H1 (cell line): Measurements from ENCODE around the gene ST8SIA5. TPM values are rescaled to one million over a fixed set of nuclear protein-coding genes. Genes with fewer than 3 reads are reported as not detected.

Source experiments
- CTCF ChIA-PET: fragments of 300-600 bp; sonication (Branson Sonifier 250); formaldehyde crosslinking; loops from one replicate; lab custom pipeline; 2021; ENCODE audit not compliant: partially characterized antibody; lab: Charles Lee
- POLR2A ChIA-PET: fragments of 300-600 bp; sonication (Branson Sonifier 250); formaldehyde crosslinking; loops from one replicate; lab custom pipeline; 2021; ENCODE audit warnings: inconsistent platforms; ENCODE audit not compliant: partially characterized antibody; lab: Charles Lee
- DNase-seq, 2 experiments: peaks; one replicate each; pipeline versions ENCODE4 v3.0.0 to v3.0.0-alpha.2; 2010 to 2022; ENCODE audit warnings: low spot score in 2 of 2, low read depth in 1 of 2, mixed read lengths in 1 of 2
- FAIRE-seq: peaks from 2 replicates; lab custom pipeline; 2011; peaks lifted over from hg19 to GRCh38; lab: Jason Lieb, UNC
- H2AFZ ChIP-seq: 2 replicates; pipeline ENCODE4 v1.8.1; 2012; ENCODE audit warnings: low read length, inconsistent platforms
- H2AK5ac ChIP-seq: 2 replicates; pipeline ENCODE4 v1.6.1; 2013; ENCODE audit warnings: low read depth, low read length
- H2BK120ac ChIP-seq: replicated peaks from 2 replicates; pipeline ENCODE3; 2013; ENCODE audit warnings: low read depth, low read length, inconsistent platforms
- H2BK12ac ChIP-seq: 2 replicates; pipeline ENCODE4 v1.6.1; 2013; ENCODE audit warnings: low read depth, low read length
- H2BK15ac ChIP-seq: 2 replicates; pipeline ENCODE4 v1.6.1; 2013; ENCODE audit warnings: low read length
- H2BK20ac ChIP-seq: 2 replicates; pipeline ENCODE4 v1.6.1; 2013; ENCODE audit warnings: low read length
- H2BK5ac ChIP-seq: 2 replicates; pipeline ENCODE4 v1.6.1; 2013; ENCODE audit warnings: low read depth, low read length
- H3K14ac ChIP-seq: 2 replicates; pipeline ENCODE4 v1.6.1; 2013; ENCODE audit warnings: inconsistent platforms; ENCODE audit not compliant: insufficient read length
- H3K18ac ChIP-seq: 2 replicates; pipeline ENCODE4 v1.6.1; 2013; ENCODE audit warnings: low read length; ENCODE audit errors: extremely low read depth
- H3K23ac ChIP-seq: 2 replicates; pipeline ENCODE4 v1.6.1; 2013; ENCODE audit warnings: inconsistent platforms; ENCODE audit not compliant: insufficient read length
- H3K23me2 ChIP-seq: 2 replicates; pipeline ENCODE4 v1.6.1; 2013; ENCODE audit warnings: low read depth, low read length
- H3K27ac ChIP-seq: 2 replicates; pipeline ENCODE4 v1.6.1; 2011; ENCODE audit warnings: low read depth, low read length, inconsistent platforms
- H3K27me3 ChIP-seq, 4 experiments: replicated peaks in 1 of 4; 1 replicate in 1 of 4; 2 replicates in 3 of 4; pipeline versions ENCODE4 v1.6.1 to v1.8.1; 2011 to 2013; ENCODE audit warnings: low read length in 3 of 4, mild to moderate bottlenecking in 3 of 4, inconsistent platforms in 2 of 4, mixed read lengths in 2 of 4, moderate library complexity in 1 of 4; ENCODE audit not compliant: control insufficient read depth in 3 of 4, insufficient read depth in 3 of 4; ENCODE audit errors: extremely low read depth in 1 of 4
- H3K36me3 ChIP-seq, 4 experiments: 2 replicates each; pipeline versions ENCODE4 v1.6.1 to v1.8.1; 2011 to 2013; ENCODE audit warnings: mild to moderate bottlenecking in 4 of 4, low read length in 3 of 4, moderate library complexity in 2 of 4, control low read depth in 1 of 4, inconsistent platforms in 1 of 4; ENCODE audit not compliant: insufficient read depth in 4 of 4, control insufficient read depth in 2 of 4
- H3K4ac ChIP-seq: replicated peaks from 2 replicates; pipeline ENCODE3; 2013; ENCODE audit warnings: low read length, low read depth, mixed read lengths, inconsistent platforms; ENCODE audit not compliant: insufficient read length
- H3K4me1 ChIP-seq, 4 experiments: replicated peaks in 1 of 4; 1 replicate in 1 of 4; 2 replicates in 3 of 4; pipeline versions ENCODE4 v1.6.1 to v1.8.1; 2011 to 2013; ENCODE audit warnings: low read length in 3 of 4, inconsistent platforms in 2 of 4, mixed read lengths in 1 of 4; ENCODE audit not compliant: insufficient read depth in 4 of 4, control insufficient read depth in 3 of 4
- H3K4me2 ChIP-seq, 2 experiments: 2 replicates each; pipeline versions ENCODE4 v1.6.1 to v1.8.1; 2011 to 2013; ENCODE audit warnings: low read depth in 2 of 2, low read length in 2 of 2, control low read depth in 1 of 2, inconsistent platforms in 1 of 2, mild to moderate bottlenecking in 1 of 2; ENCODE audit not compliant: insufficient read depth in 1 of 2
- H3K4me3 ChIP-seq, 4 experiments: fragments of 200-600, 300-600 bp in 1 of 4; sonication (generic), shearing (Covaris generic), sonication (Bioruptor Twin) in 1 of 4; 2 replicates each; pipeline versions ENCODE4 v1.5.1 to v1.8.1; 2011 to 2016; ENCODE audit warnings: low read length in 4 of 4, low read depth in 3 of 4, control low read depth in 2 of 4, inconsistent platforms in 2 of 4, mild to moderate bottlenecking in 2 of 4, mixed read lengths in 1 of 4, moderate library complexity in 1 of 4; ENCODE audit not compliant: insufficient read depth in 2 of 4; ENCODE audit errors: extremely low read depth in 1 of 4
- H3K56ac ChIP-seq: replicated peaks from 2 replicates; pipeline ENCODE3; 2013; ENCODE audit warnings: low read depth, mild to moderate bottlenecking, mixed read lengths, low read length, inconsistent platforms; ENCODE audit not compliant: insufficient read length
- H3K79me1 ChIP-seq: 2 replicates; pipeline ENCODE4 v1.6.1; 2013; ENCODE audit warnings: low read depth, low read length, control low read depth
- H3K79me2 ChIP-seq, 2 experiments: 2 replicates each; pipeline versions ENCODE4 v1.6.1 to v1.8.1; 2012 to 2013; ENCODE audit warnings: low read length in 2 of 2, mild to moderate bottlenecking in 2 of 2, inconsistent platforms in 1 of 2; ENCODE audit not compliant: insufficient read depth in 2 of 2, control insufficient read depth in 1 of 2
- H3K9ac ChIP-seq, 4 experiments: replicated peaks in 1 of 4; 1 replicate in 1 of 4; 2 replicates in 3 of 4; pipeline versions ENCODE4 v1.6.1 to v1.8.1; 2011 to 2013; ENCODE audit warnings: low read depth in 3 of 4, low read length in 3 of 4, control low read depth in 2 of 4, mild to moderate bottlenecking in 2 of 4, moderate library complexity in 2 of 4, inconsistent platforms in 1 of 4; ENCODE audit errors: extremely low read depth in 1 of 4
- H3K9me3 ChIP-seq, 2 experiments: 2 replicates each; pipeline versions ENCODE4 v1.6.1 to v1.8.1; 2012 to 2013; ENCODE audit warnings: mild to moderate bottlenecking in 2 of 2, moderate library complexity in 2 of 2, control low read depth in 1 of 2, inconsistent platforms in 1 of 2, low read depth in 1 of 2, low read length in 1 of 2, mixed read lengths in 1 of 2; ENCODE audit not compliant: insufficient read depth in 2 of 2
- H4K20me1 ChIP-seq, 2 experiments: replicated peaks in 1 of 2; 2 replicates each; pipeline versions ENCODE3 to v1.8.1; 2011 to 2013; ENCODE audit warnings: inconsistent platforms in 2 of 2, low read length in 2 of 2, mild to moderate bottlenecking in 1 of 2; ENCODE audit not compliant: insufficient read depth in 2 of 2, control insufficient read depth in 1 of 2
- H4K5ac ChIP-seq: 2 replicates; pipeline ENCODE4 v1.6.1; 2013; ENCODE audit warnings: low read length, low read depth, mixed read lengths, inconsistent platforms; ENCODE audit not compliant: insufficient read length
- H4K8ac ChIP-seq: 2 replicates; pipeline ENCODE4 v1.8.0; 2013; ENCODE audit warnings: mild to moderate bottlenecking, moderate library complexity, low read length, inconsistent platforms; ENCODE audit not compliant: insufficient read depth; ENCODE audit errors: extremely low read depth
- H4K91ac ChIP-seq: replicated peaks from 2 replicates; pipeline ENCODE3; 2013; ENCODE audit warnings: low read length, mixed read lengths, inconsistent platforms; ENCODE audit not compliant: insufficient read length
- BRCA1 ChIP-seq: IDR thresholded peaks from 2 replicates; pipeline ENCODE4 v1.6.1; 2012; ENCODE audit warnings: low read depth, low read length, improper control_type of control experiment
- CBX8 ChIP-seq: fragments of 300-800, 300-1000 bp; sonication (generic); IDR thresholded peaks from 2 replicates; pipeline ENCODE4 v1.7.1; 2016; ENCODE audit warnings: low read depth, low read length, borderline replicate concordance
- CEBPB ChIP-seq: IDR thresholded peaks from 2 replicates; pipeline ENCODE4 v1.6.1; 2012; ENCODE audit warnings: low read depth, low read length
- CHD2 ChIP-seq: IDR thresholded peaks from 2 replicates; pipeline ENCODE4 v1.6.1; 2012; ENCODE audit warnings: low read length, improper control_type of control experiment
- CTBP2 ChIP-seq: IDR thresholded peaks from 2 replicates; pipeline ENCODE4 v1.7.0; 2011; ENCODE audit warnings: borderline replicate concordance, mild to moderate bottlenecking, moderate library complexity, mixed read lengths, low read length; ENCODE audit not compliant: insufficient read depth, insufficient read length
- EGR1 ChIP-seq: IDR thresholded peaks from 2 replicates; pipeline ENCODE4 v1.6.1; 2011; ENCODE audit warnings: low read depth, low read length, borderline replicate concordance
- GABPA ChIP-seq: IDR thresholded peaks from 2 replicates; pipeline ENCODE4 v1.6.1; 2011; ENCODE audit warnings: mild to moderate bottlenecking, low read length, moderate library complexity, borderline replicate concordance; ENCODE audit not compliant: insufficient read depth
- NANOG ChIP-seq: IDR thresholded peaks from 2 replicates; pipeline ENCODE4 v1.6.1; 2011; ENCODE audit warnings: low read length, low read depth, mild to moderate bottlenecking, inconsistent platforms; ENCODE audit not compliant: insufficient read depth, poor library complexity, severe bottlenecking
- POLR2A ChIP-seq, 2 experiments: IDR thresholded peaks; 1 replicate in 1 of 2; 2 replicates in 1 of 2; pipeline ENCODE4 v1.6.1; 2011; ENCODE audit warnings: low read depth in 2 of 2, low read length in 2 of 2, mild to moderate bottlenecking in 2 of 2; ENCODE audit errors: control extremely low read depth in 1 of 2
- POLR2AphosphoS5 ChIP-seq: IDR thresholded peaks from 2 replicates; pipeline ENCODE4 v1.6.1; 2011; ENCODE audit warnings: low read depth, low read length
- RAD21 ChIP-seq, 2 experiments: IDR thresholded peaks in 1 of 2; conservative IDR thresholded peaks in 1 of 2; 2 replicates each; pipeline ENCODE4 v1.6.1; 2011; ENCODE audit warnings: low read depth in 2 of 2, low read length in 2 of 2, improper control_type of control experiment in 1 of 2, inconsistent platforms in 1 of 2, mild to moderate bottlenecking in 1 of 2, moderate library complexity in 1 of 2
- RXRA ChIP-seq: IDR thresholded peaks from 2 replicates; pipeline ENCODE4 v1.6.1; 2011; ENCODE audit warnings: low read depth, mild to moderate bottlenecking, low read length, moderate library complexity; ENCODE audit not compliant: insufficient read depth
- SIRT6 ChIP-seq: IDR thresholded peaks from one replicate; pipeline ENCODE4 v1.7.1; 2012; ENCODE audit warnings: low read length, inconsistent platforms
- TAF7 ChIP-seq: optimal IDR thresholded peaks from 2 replicates; pipeline ENCODE3; 2011; ENCODE audit warnings: low read depth, mild to moderate bottlenecking, inconsistent platforms, low read length, moderate library complexity, borderline replicate concordance
- TBP ChIP-seq: IDR thresholded peaks from 2 replicates; pipeline ENCODE4 v1.6.1; 2011; ENCODE audit warnings: low read depth, low read length, improper control_type of control experiment
- TCF12 ChIP-seq: IDR thresholded peaks from 2 replicates; pipeline ENCODE4 v1.6.1; 2011; ENCODE audit warnings: low read depth, mild to moderate bottlenecking, low read length
- WGBS, 2 experiments: shearing (Covaris generic) in 1 of 2; methylation state at CpG; one replicate each; pipeline versions ENCODE4 v1.1.6 to v1.1.7; 2013 to 2015; ENCODE audit warnings: low lambda C conversion rate in 2 of 2, mixed read lengths in 2 of 2, inconsistent platforms in 1 of 2, low coverage in 1 of 2, missing lambda C conversion rate in 1 of 2; ENCODE audit not compliant: insufficient replicate concordance in 2 of 2, insufficient coverage in 1 of 2, insufficient read length in 1 of 2; ENCODE audit errors: extremely low coverage in 1 of 2, missing lambda C conversion rate in 1 of 2; 5-methylcytosine and 5-hydroxymethylcytosine counted together
- polyA plus RNA-seq, 7 experiments: library from polyadenylated mRNA; depleted of rRNA in 3 of 7; stranded (reverse) in 5 of 7; unstranded in 2 of 7; fragments of >200 nt in 5 of 7; fragments of 200-250 nt in 2 of 7; gene quantifications; 1 replicate in 5 of 7; 2 replicates in 1 of 7; 4 replicates in 1 of 7; pipeline versions ENCODE4 v1.2.1 to v1.2.3, GENCODE V29; 2011 to 2013; ENCODE audit warnings: missing spikeins in 2 of 7, mixed read lengths in 2 of 7
- total RNA-seq: library from RNA; stranded (reverse); fragmentation: NEBNext Ultra II Directional; extraction: Animal tissue kit (Norgen Biotek cat#: 25700); gene quantifications from 2 replicates; pipeline ENCODE4 v1.2.1, GENCODE V29; 2021

The ST8SIA5 gene
- total and polyA plus RNA-seq, 2 of the 8 experiments (the other 6 are each of a cell fraction or from before 2014, with no cell fraction given) = 2.4 to 6.3 TPM

DNA sequence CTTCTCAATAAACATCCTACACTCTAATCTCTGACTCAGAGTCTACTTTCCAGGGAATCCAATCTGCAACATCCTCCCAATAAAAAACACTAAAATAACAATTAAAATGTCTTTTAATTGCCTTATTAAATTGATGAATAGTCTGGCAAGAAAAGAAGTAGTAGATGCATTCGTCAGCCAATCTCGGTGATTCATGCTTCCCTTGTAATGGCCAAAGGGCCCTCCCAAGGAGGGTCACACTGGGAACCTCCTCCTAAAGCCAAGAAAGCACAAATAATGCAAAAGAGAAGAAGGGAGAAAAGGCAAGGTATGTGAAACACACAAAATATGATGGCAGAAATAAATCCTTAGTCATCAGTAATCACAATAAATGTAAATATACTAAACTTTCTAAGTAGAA, 16.8 kb downstream of the ST8SIA5 start:
- H3K4me2 ChIP-seq = no peak overlapping the region
- no peak overlapping the region for H2BK5ac ChIP-seq
- no peak overlapping the region for H4K5ac ChIP-seq
- no peak for DNase-seq
- H3K23me2 ChIP-seq = no peaks in the 10 kb centered on the region
- no peaks in the 10 kb centered on the region for H4K20me1 ChIP-seq
- no peaks in the 10 kb centered on the region; a peak in 1 of 4 replicates for H3K9me3 ChIP-seq
- H3K9ac ChIP-seq = no peak overlapping the region
- POLR2A ChIA-PET = no interaction called here
- no peak overlapping the region for H3K56ac ChIP-seq
- no peak overlapping the region for H3K23ac ChIP-seq
- H2BK12ac ChIP-seq = no peak overlapping the region
- no peaks in the 10 kb centered on the region; a peak in 1 of 7 replicates for H3K4me1 ChIP-seq
- H3K14ac ChIP-seq = no peak overlapping the region
- H3K27ac ChIP-seq = no peak overlapping the region
- H2BK120ac ChIP-seq = no peak overlapping the region
- H4K8ac ChIP-seq = no peak overlapping the region
- H2BK20ac ChIP-seq = no peak overlapping the region
- H3K4me3 ChIP-seq = no peak overlapping the region
- H3K79me1 ChIP-seq = no peaks in the 10 kb centered on the region
- 85% methylated on average over 2 of the region's 2 CpGs; no CpG with 5 or more reads in 1 of the 2 experiments for whole genome bisulfite sequencing, 2 experiments
- no peak overlapping the region for H2AK5ac ChIP-seq
- no peak overlapping the region for H2AFZ ChIP-seq
- H4K91ac ChIP-seq = no peak overlapping the region
- CTCF ChIA-PET = no interaction called here
- H3K36me3 ChIP-seq = no peaks in the 10 kb centered on the region
- no peak for FAIRE-seq
- no peaks in the 10 kb centered on the region for H3K27me3 ChIP-seq
- no peak overlapping the region for H3K4ac ChIP-seq
- no peak overlapping the region for H3K18ac ChIP-seq
- no peaks in the 10 kb centered on the region for H3K79me2 ChIP-seq
- H2BK15ac ChIP-seq = no peak overlapping the region
- TF ChIP-seq CBX8 = no peak
- no peak for TF ChIP-seq BRCA1
- TF ChIP-seq CHD2 = no peak
- TF ChIP-seq NANOG = no peak
- TF ChIP-seq RAD21 (IDR thresholded peaks at IDR 0.05 in 1 of 2, conservative IDR thresholded peaks at IDR 0.05 in 1 of 2; ENCODE audit: low read depth in 2 of 2, low read length in 2 of 2) = no peak
- no peak for TF ChIP-seq GABPA
- TF ChIP-seq RXRA = no peak
- TF ChIP-seq EGR1 = no peak
- TF ChIP-seq TCF12 = no peak
- no peak for TF ChIP-seq CTBP2
- TF ChIP-seq SIRT6 = no peak
- TF ChIP-seq CEBPB = no peak
- TF ChIP-seq POLR2AphosphoS5 = no peak
- TF ChIP-seq TBP = no peak
- no peak for TF ChIP-seq POLR2A (IDR thresholded peaks at IDR 0.05; ENCODE audit: control extremely low read depth in 1 of 2, low read depth in 2 of 2, low read length in 2 of 2)
- no peak for TF ChIP-seq TAF7
